IMR-90 (cell line): ENCODE data around the gene SRGAP3. TPM values are rescaled to one million over a fixed set of nuclear protein-coding genes. Genes with fewer than 3 reads are reported as not detected.

Experiments used
- ATAC-seq: fragments of 200-7000 bp; cut with Tn5 transposase; 2 replicates; pipeline ENCODE4 v1.9.1; 2020; ENCODE audit warnings: low read depth, mild to moderate bottlenecking, moderate library complexity
- BruUV-seq: library from RNA; stranded (reverse); fragments of 400-500 nt; replicated peaks from 2 replicates; lab custom pipeline; 2021; lab: Mats Ljungman, UMichigan
- CTCF ChIA-PET: fragments of 300-600 bp; formaldehyde crosslinking; extraction: SDS; loops from one replicate; lab custom pipeline; 2021; ENCODE audit warnings: antibody characterized with exemption; lab: Yijun Ruan, JAX
- POLR2A ChIA-PET: fragments of 300-600 bp; sonication (Branson Sonifier 250); formaldehyde crosslinking; loops from one replicate; lab custom pipeline; 2022; ENCODE audit warnings: antibody characterized with exemption; ENCODE audit not compliant: unreplicated experiment; lab: Charles Lee
- DNase-seq: peaks from one replicate; pipeline ENCODE4 v3.0.0; 2013
- H2AFZ ChIP-seq: replicated peaks from 2 replicates; pipeline ENCODE3; 2013; ENCODE audit warnings: low read length, mild to moderate bottlenecking; ENCODE audit not compliant: poor library complexity
- H2AK5ac ChIP-seq: 2 replicates; pipeline ENCODE4 v1.6.1; 2013; ENCODE audit warnings: low read depth, low read length, inconsistent platforms
- H2AK9ac ChIP-seq: replicated peaks from 2 replicates; pipeline ENCODE3; 2013; ENCODE audit warnings: mild to moderate bottlenecking, low read depth, low read length, moderate library complexity; ENCODE audit not compliant: poor library complexity
- H2BK120ac ChIP-seq: 2 replicates; pipeline ENCODE4 v1.6.1; 2013; ENCODE audit warnings: low read depth, low read length, inconsistent platforms
- H2BK15ac ChIP-seq: 3 replicates; pipeline ENCODE4 v1.6.1; 2013; ENCODE audit warnings: low read depth, low read length, inconsistent platforms
- H2BK20ac ChIP-seq: 2 replicates; pipeline ENCODE4 v1.6.1; 2013; ENCODE audit warnings: low read depth, mild to moderate bottlenecking, inconsistent platforms, low read length, moderate library complexity
- H2BK5ac ChIP-seq: 2 replicates; pipeline ENCODE4 v1.6.1; 2013; ENCODE audit warnings: mild to moderate bottlenecking, low read depth, low read length, inconsistent platforms; ENCODE audit not compliant: poor library complexity, severe bottlenecking
- H3K14ac ChIP-seq: replicated peaks from 2 replicates; pipeline ENCODE4 v1.6.1; 2013; ENCODE audit warnings: low read depth, low read length, inconsistent platforms
- H3K18ac ChIP-seq: 2 replicates; pipeline ENCODE4 v1.6.1; 2013; ENCODE audit warnings: low read depth, low read length, control low read depth
- H3K23ac ChIP-seq: 2 replicates; pipeline ENCODE4 v1.6.1; 2013; ENCODE audit warnings: low read depth, low read length, inconsistent platforms
- H3K27ac ChIP-seq: 2 replicates; pipeline ENCODE4 v1.5.1; 2013; ENCODE audit warnings: mild to moderate bottlenecking, control low read depth, low read length; ENCODE audit not compliant: insufficient read depth
- H3K27me3 ChIP-seq: 2 replicates; pipeline ENCODE4 v1.6.1; 2013; ENCODE audit warnings: low read length; ENCODE audit not compliant: control insufficient read depth, insufficient read depth
- H3K36me3 ChIP-seq: 2 replicates; pipeline ENCODE4 v1.6.1; 2013; ENCODE audit warnings: low read length, mixed read lengths; ENCODE audit not compliant: control insufficient read depth, insufficient read depth
- H3K4ac ChIP-seq: 2 replicates; pipeline ENCODE4 v1.6.1; 2013; ENCODE audit warnings: low read depth, low read length, inconsistent platforms
- H3K4me1 ChIP-seq: 2 replicates; pipeline ENCODE4 v1.6.1; 2013; ENCODE audit warnings: low read length, mixed read lengths; ENCODE audit not compliant: control insufficient read depth, insufficient read depth
- H3K4me2 ChIP-seq: 2 replicates; pipeline ENCODE4 v1.6.1; 2013; ENCODE audit warnings: low read depth, mild to moderate bottlenecking, control low read depth, low read length, moderate library complexity
- H3K4me3 ChIP-seq: 2 replicates; pipeline ENCODE4 v1.5.1; 2013; ENCODE audit warnings: low read depth, mild to moderate bottlenecking, control low read depth, low read length, moderate library complexity; ENCODE audit not compliant: insufficient read depth
- H3K56ac ChIP-seq: 2 replicates; pipeline ENCODE4 v1.6.1; 2013; ENCODE audit warnings: low read length, inconsistent platforms; ENCODE audit not compliant: insufficient read depth; ENCODE audit errors: extremely low read depth
- H3K79me1 ChIP-seq, 2 experiments: 2 replicates each; pipeline ENCODE4 v1.6.1; 2013; ENCODE audit warnings: low read length in 2 of 2, inconsistent platforms in 1 of 2, low read depth in 1 of 2
- H3K9ac ChIP-seq: 2 replicates; pipeline ENCODE4 v1.6.1; 2013; ENCODE audit warnings: low read depth, low read length, control low read depth
- H3K9me1 ChIP-seq: 2 replicates; pipeline ENCODE4 v1.6.1; 2013; ENCODE audit warnings: low read length, inconsistent platforms; ENCODE audit not compliant: insufficient read depth
- H3K9me3 ChIP-seq: 2 replicates; pipeline ENCODE4 v1.6.1; 2013; ENCODE audit warnings: low read length; ENCODE audit not compliant: control insufficient read depth, insufficient read depth
- H4K20me1 ChIP-seq: 2 replicates; pipeline ENCODE4 v1.6.1; 2013; ENCODE audit warnings: low read length, inconsistent platforms; ENCODE audit not compliant: insufficient read depth
- H4K5ac ChIP-seq: 2 replicates; pipeline ENCODE4 v1.6.1; 2013; ENCODE audit warnings: mild to moderate bottlenecking, low read depth, low read length, control low read depth
- H4K8ac ChIP-seq, 2 experiments: 2 replicates each; pipeline ENCODE4 v1.6.1; 2013; ENCODE audit warnings: low read depth in 2 of 2, low read length in 2 of 2, control low read depth in 1 of 2, inconsistent platforms in 1 of 2
- H4K91ac ChIP-seq: 2 replicates; pipeline ENCODE4 v1.6.1; 2013; ENCODE audit warnings: low read depth, low read length, inconsistent platforms; ENCODE audit not compliant: insufficient read depth
- CEBPB ChIP-seq: IDR thresholded peaks from 2 replicates; pipeline ENCODE4 v1.6.1; 2012; ENCODE audit warnings: low read depth, low read length, improper control_type of control experiment
- MAFK ChIP-seq: IDR thresholded peaks from 2 replicates; pipeline ENCODE4 v1.6.1; 2012; ENCODE audit warnings: low read depth, low read length, improper control_type of control experiment
- NFE2L2 ChIP-seq: fragments of 150-350 bp; IDR thresholded peaks from 2 replicates; pipeline ENCODE4 v1.6.1; 2016; ENCODE audit warnings: low read depth, mild to moderate bottlenecking, low read length
- RAD21 ChIP-seq: IDR thresholded peaks from 2 replicates; pipeline ENCODE4 v1.6.1; 2012; ENCODE audit warnings: low read length, improper control_type of control experiment
- RCOR1 ChIP-seq: IDR thresholded peaks from 2 replicates; pipeline ENCODE4 v1.6.1; 2012; ENCODE audit warnings: mild to moderate bottlenecking, low read length, improper control_type of control experiment; ENCODE audit not compliant: insufficient replicate concordance
- RFX5 ChIP-seq: IDR thresholded peaks from 2 replicates; pipeline ENCODE4 v1.8.0; 2012; ENCODE audit warnings: low read depth, mild to moderate bottlenecking, low read length, moderate library complexity
- SMC3 ChIP-seq: fragments of 150-350 bp; IDR thresholded peaks from 2 replicates; pipeline ENCODE4 v1.6.1; 2016; ENCODE audit warnings: low read depth, mild to moderate bottlenecking, antibody characterized with exemption, low read length, moderate library complexity
- USF2 ChIP-seq: fragments of 150-350 bp; IDR thresholded peaks from 2 replicates; pipeline ENCODE4 v1.6.1; 2017; ENCODE audit warnings: mild to moderate bottlenecking, antibody characterized with exemption, low read length, low read depth
- WGBS, 2 experiments: methylation state at CpG; one replicate each; pipeline versions ENCODE4 v1.1.5 to v1.1.7; 2013; ENCODE audit warnings: missing lambda C conversion rate in 2 of 2; ENCODE audit not compliant: insufficient read length in 1 of 2; ENCODE audit errors: extremely low coverage in 2 of 2; 5-methylcytosine and 5-hydroxymethylcytosine counted together
- dilution Hi-C: fragments of 300-500 bp; cut with HindIII; formaldehyde crosslinking; loops from one replicate; pipeline ENCODE4 v1.14.3; 2018; ENCODE audit warnings: low sequenced_read_pairs; ENCODE audit not compliant: unreplicated experiment
- in situ Hi-C: fragments of 300-500 bp; cut with MboI; formaldehyde crosslinking; loops from 3 replicates; pipeline ENCODE4 v1.14.3; 2019; ENCODE audit warnings: low sequenced_read_pairs, inconsistent platforms, mixed read lengths
- intact Hi-C: fragments of 100-400 bp; cut with micrococcal nuclease; formaldehyde crosslinking; loops from 2 replicates; pipeline ENCODE4 v1.10.0; 2022
- polyA plus RNA-seq, 3 experiments: library from polyadenylated mRNA; depleted of rRNA; stranded (reverse); fragments of >200 nt; gene quantifications; 2 replicates each; pipeline ENCODE4 v1.2.3, GENCODE V29; 2012; ENCODE audit warnings: low replicate concordance in 1 of 3
- total RNA-seq: library from RNA; depleted of rRNA; stranded (reverse); fragments of >200 nt; gene quantifications from 2 replicates; pipeline ENCODE4 v1.2.3, GENCODE V29; 2012
- TF ChIP-seq, protein P1 (sequence below): fragments of 150-350 bp; IDR thresholded peaks from 2 replicates; pipeline ENCODE4 v1.6.1; 2016; ENCODE audit warnings: low read depth, mild to moderate bottlenecking, low read length, moderate library complexity, borderline replicate concordance

Gene SRGAP3
- total and polyA plus RNA-seq, 2 of the 4 experiments (the other 2 are of a cell fraction) = 0.68 to 1.4 TPM

DNA sequence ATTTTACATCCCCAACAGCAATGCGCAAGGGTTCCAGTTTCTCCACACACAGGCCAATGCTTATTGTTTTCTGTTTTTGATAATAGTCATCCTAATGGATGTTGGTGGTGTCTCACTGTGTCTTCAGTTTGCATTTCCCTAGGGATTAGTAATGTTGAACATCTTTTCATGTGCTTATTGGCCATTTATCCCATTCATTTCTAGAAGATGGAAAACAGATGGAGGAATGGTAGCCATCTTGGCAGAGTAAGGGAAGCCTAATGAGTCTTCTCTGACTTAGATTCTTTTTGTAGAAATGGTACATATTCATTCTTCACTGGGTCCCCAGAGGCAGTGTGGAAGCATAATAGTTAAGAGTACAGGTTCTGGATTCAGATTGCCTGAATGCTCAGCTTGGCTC, 46.8 kb upstream of the SRGAP3 start:
- no peak overlapping the region for H2BK120ac ChIP-seq
- no peak for ATAC-seq
- DNase-seq = no peak
- H3K18ac ChIP-seq = no peak overlapping the region
- H3K9me1 ChIP-seq = no peaks in the 10 kb centered on the region
- no peak overlapping the region for H2BK20ac ChIP-seq
- H3K23ac ChIP-seq = no peak overlapping the region
- H2AFZ ChIP-seq = no peak overlapping the region
- H3K9ac ChIP-seq = no peak overlapping the region
- H3K27ac ChIP-seq = no peak overlapping the region
- H3K27me3 ChIP-seq = peaks cover 2% of the 10 kb centered on the region; the same call in 1 of the 2 replicates
- H3K56ac ChIP-seq = no peak overlapping the region
- no peak overlapping the region for H4K5ac ChIP-seq
- CTCF ChIA-PET = no interaction called here
- H3K4ac ChIP-seq = no peak overlapping the region
- no peaks in the 10 kb centered on the region for H3K79me1 ChIP-seq
- H3K9me3 ChIP-seq = no peaks in the 10 kb centered on the region
- no peak overlapping the region for H4K91ac ChIP-seq
- WGBS, 2 experiments = no CpG with 5 or more reads among the region's 1 CpG
- H2BK15ac ChIP-seq = no peak overlapping the region
- TF ChIP-seq SMC3 (no peak), CEBPB (no peak), USF2 (no peak), NFE2L2 (no peak), MAFK (no peak), RFX5 (no peak), RCOR1 (no peak), RAD21 (no peak)
- TF ChIP-seq, protein P1, sequence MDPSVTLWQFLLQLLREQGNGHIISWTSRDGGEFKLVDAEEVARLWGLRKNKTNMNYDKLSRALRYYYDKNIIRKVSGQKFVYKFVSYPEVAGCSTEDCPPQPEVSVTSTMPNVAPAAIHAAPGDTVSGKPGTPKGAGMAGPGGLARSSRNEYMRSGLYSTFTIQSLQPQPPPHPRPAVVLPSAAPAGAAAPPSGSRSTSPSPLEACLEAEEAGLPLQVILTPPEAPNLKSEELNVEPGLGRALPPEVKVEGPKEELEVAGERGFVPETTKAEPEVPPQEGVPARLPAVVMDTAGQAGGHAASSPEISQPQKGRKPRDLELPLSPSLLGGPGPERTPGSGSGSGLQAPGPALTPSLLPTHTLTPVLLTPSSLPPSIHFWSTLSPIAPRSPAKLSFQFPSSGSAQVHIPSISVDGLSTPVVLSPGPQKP = no peak
- no peaks in the 10 kb centered on the region for H4K20me1 ChIP-seq
- H3K4me3 ChIP-seq = no peak overlapping the region
- BruUV-seq = no TSS peak
- H3K4me1 ChIP-seq = no peaks in the 10 kb centered on the region
- H3K14ac ChIP-seq = no peak overlapping the region
- H2BK5ac ChIP-seq = no peak overlapping the region
- H2AK5ac ChIP-seq = no peak overlapping the region
- H3K36me3 ChIP-seq = no peaks in the 10 kb centered on the region
- no peak overlapping the region for H3K4me2 ChIP-seq
- H4K8ac ChIP-seq = no peak overlapping the region
- dilution Hi-C loops (no loop called here), in situ Hi-C loops (no loop called here), intact Hi-C loops (no loop called here)
- POLR2A ChIA-PET = no interaction called here
- H2AK9ac ChIP-seq = no peak overlapping the region
